Transverse colon (tissue), 4 donors: ENCODE results near the gene LGR5. TPM values are rescaled to one million over a fixed set of nuclear protein-coding genes. Genes with fewer than 3 reads are reported as not detected.

Experiments
- DNase-seq: peaks from one replicate; pipeline ENCODE4 v3.0.0-alpha.2; 2019
- H3K27ac ChIP-seq, 4 donors: fragments of 200-600 bp; sonication (generic); 2 replicates each; pipeline ENCODE4 v1.5.1; 2016 to 2018; ENCODE audit warnings: inconsistent platforms in 4 of 4
- H3K27me3 ChIP-seq: fragments of 200-600 bp; sonication (generic); 2 replicates; pipeline ENCODE4 v1.5.1; 2017; ENCODE audit warnings: inconsistent platforms
- H3K36me3 ChIP-seq, 4 donors: fragments of 200-600 bp; sonication (generic); 2 replicates each; pipeline ENCODE4 v1.5.1; 2017 to 2019; ENCODE audit warnings: inconsistent platforms in 4 of 4
- H3K4me1 ChIP-seq, 4 donors: fragments of 200-600 bp; sonication (generic); 2 replicates each; pipeline ENCODE4 v1.5.1; 2017 to 2020; ENCODE audit warnings: inconsistent platforms in 4 of 4
- H3K4me3 ChIP-seq, 4 donors: fragments of 200-600 bp; sonication (generic); 1 replicate in 1 of 4; 2 replicates in 3 of 4; pipeline versions ENCODE4 v1.5.1 to v1.6.1; 2017 to 2019; ENCODE audit warnings: inconsistent platforms in 4 of 4
- H3K9me3 ChIP-seq, 2 donors: fragments of 200-600 bp; sonication (generic); 2 replicates each; pipeline ENCODE4 v1.5.1; 2017 to 2019; ENCODE audit warnings: inconsistent platforms in 2 of 2
- CTCF ChIP-seq, 5 experiments: fragments of 200-600 bp in 3 of 5; fragments of 450-650 bp in 2 of 5; sonication (generic) in 3 of 5; IDR thresholded peaks; 1 replicate in 2 of 5; 2 replicates in 3 of 5; pipeline ENCODE4 v1.5.1; 2016 to 2017; ENCODE audit warnings: antibody characterized with exemption in 5 of 5, inconsistent platforms in 3 of 5, mild to moderate bottlenecking in 2 of 5, moderate library complexity in 1 of 5
- EP300 ChIP-seq: sonication (generic); formaldehyde crosslinking; IDR thresholded peaks from one replicate; pipeline ENCODE4 v1.6.1; 2017; ENCODE audit warnings: antibody characterized with exemption, low read depth
- POLR2A ChIP-seq: fragments of 450-650 bp; IDR thresholded peaks from one replicate; pipeline ENCODE4 v1.6.1; 2016; ENCODE audit warnings: antibody characterized with exemption, mild to moderate bottlenecking, moderate library complexity
- POLR2AphosphoS5 ChIP-seq, 3 donors: sonication (generic); formaldehyde crosslinking; IDR thresholded peaks; one replicate each; pipeline ENCODE4 v1.6.1; 2016; ENCODE audit warnings: antibody characterized with exemption in 3 of 3
- WGBS, 2 donors: methylation state at CpG; one replicate each; pipeline ENCODE4 v1.1.5; 2018; ENCODE audit warnings: low coverage in 1 of 2; 5-methylcytosine and 5-hydroxymethylcytosine counted together
- in situ Hi-C, 4 donors: fragments of 200-750 bp; cut with MboI; loops; one replicate each; pipeline versions ENCODE4 v1.15.0 to v1.15.1; 2017; ENCODE audit warnings: low sequenced_read_pairs in 3 of 4, low pct_ligation_motif_present in 1 of 4, low pct_unique_long_range_greater_than_20kb in 1 of 4
- intact Hi-C: fragments of 100-400 bp; cut with DNase I; formaldehyde crosslinking; loops from one replicate; pipeline ENCODE4 v1.15.1; 2023; ENCODE audit warnings: low total_unique reads
- total RNA-seq, 4 donors: library from RNA; depleted of rRNA; stranded (reverse); fragments of >200 nt; gene quantifications; one replicate each; pipeline ENCODE4 v1.1.0, GENCODE V29; 2016

Gene LGR5
- total RNA-seq, 4 donors from 2014 or later = 0.37 to 4.8 (median 1.0) TPM

- no peaks in the 10 kb centered on the region for H3K9me3 ChIP-seq
- H3K27ac ChIP-seq = no peak overlapping the region
- TF ChIP-seq EP300 (no peak), POLR2AphosphoS5 (IDR thresholded peaks at IDR 0.05) (no peak)
- intact Hi-C loops = no loop called here
- WGBS, 2 donors = 95 to 100% methylated on average over 1 to 2 of the region's 2 CpGs
- no peak for DNase-seq
- no peaks in the 10 kb centered on the region for H3K4me1 ChIP-seq
- in situ Hi-C loops = no loop called here
- no peak overlapping the region for H3K4me3 ChIP-seq
- no peaks in the 10 kb centered on the region for H3K27me3 ChIP-seq
- no peaks in the 10 kb centered on the region for H3K36me3 ChIP-seq
Measured at GRCh38 chr12:71546322-71546861, 106.8 kb downstream of the LGR5 start.

- intact Hi-C loops = no loop called here
- Histone ChIP-seq H3K36me3 (no peaks in the 10 kb centered on the region), H3K4me1 (no peaks in the 10 kb centered on the region), H3K9me3 (no peaks in the 10 kb centered on the region), H3K27ac (no peak overlapping the region), H3K27me3 (no peaks in the 10 kb centered on the region), H3K4me3 (no peak overlapping the region)
- no peak for DNase-seq
- TF ChIP-seq POLR2A (no peak), POLR2AphosphoS5 (IDR thresholded peaks at IDR 0.05) (no peak), CTCF (IDR thresholded peaks at IDR 0.05) (no peak), EP300 (no peak)
- in situ Hi-C loops = no loop called here
- 69 to 90% methylated on average over 1 to 3 of the region's 3 CpGs for WGBS, 2 donors
Measured at GRCh38 chr12:71548893-71549292, 109.3 kb downstream of the LGR5 start.

GRCh38 chr12:71551529-71551928 is 111.9 kb downstream of the LGR5 start:
- Histone ChIP-seq H3K27ac (no peak overlapping the region), H3K4me1 (no peaks in the 10 kb centered on the region), H3K36me3 (no peaks in the 10 kb centered on the region), H3K27me3 (no peaks in the 10 kb centered on the region), H3K4me3 (no peak overlapping the region), H3K9me3 (no peaks in the 10 kb centered on the region)
- intact Hi-C loops = no loop called here
- 44% methylated on average over 3 of the region's 3 CpGs for WGBS, 2 donors
- no peak for DNase-seq
- in situ Hi-C loops = loop anchor here in 1 of 4 donors (10.0 kb wide), 1 partner anchor 137 kb away; no protein-coding TSS in a partner anchor
- no peak for TF ChIP-seq EP300
- peak in 4 of 5 experiments; percentile 13 to 28 (median 15) for TF ChIP-seq CTCF (IDR thresholded peaks at IDR 0.05)

GRCh38 chr12:71552728-71553501 is 113.3 kb downstream of the LGR5 start:
- no peak overlapping the region for H3K27ac ChIP-seq
- H3K4me1 ChIP-seq = no peaks in the 10 kb centered on the region
- intact Hi-C loops (no loop called here), in situ Hi-C loops (loop anchor here in 1 of 4 donors (10.0 kb wide), 1 partner anchor 138 kb away; no protein-coding TSS in a partner anchor)
- TF ChIP-seq EP300 (no peak), POLR2A (no peak), POLR2AphosphoS5 (IDR thresholded peaks at IDR 0.05) (no peak), CTCF (IDR thresholded peaks at IDR 0.05) (no peak)
- no peaks in the 10 kb centered on the region for H3K27me3 ChIP-seq
- DNase-seq = no peak
- no peaks in the 10 kb centered on the region for H3K9me3 ChIP-seq
- no peaks in the 10 kb centered on the region for H3K36me3 ChIP-seq
- WGBS, 2 donors = 92% methylated on average over 5 of the region's 5 CpGs
- no peak overlapping the region for H3K4me3 ChIP-seq
